ENCODE data around the gene ANKRD66.

Gene ANKRD66

GRCh38 chr6:46792635-46793034 is 45.9 kb downstream of the ANKRD66 start:
- no peak for DNase-seq

GRCh38 chr6:46793138-46793537 is 46.4 kb downstream of the ANKRD66 start, which contains the start of gene MEP1A:
MEP1A (plus strand) TSS chr6:46793389; CDS start chr6:46793399, 10 bp downstream.
- no peak for DNase-seq

GRCh38 chr6:46794068-46794467 is 47.3 kb downstream of the ANKRD66 start:
- no peak for DNase-seq

GRCh38 chr6:46795816-46796215 is 49.1 kb downstream of the ANKRD66 start:
- no peak for DNase-seq

GRCh38 chr6:46796848-46797580 is 50.3 kb downstream of the ANKRD66 start:
- no peak for DNase-seq

- no peak for DNase-seq
These were observed 52.9 kb downstream of the ANKRD66 start for GRCh38 chr6:46799657-46800056.

GRCh38 chr6:46808806-46809205 is 62.1 kb downstream of the ANKRD66 start:
- DNase-seq = no peak
